HG03066 (cell line): ENCODE data around the gene PIK3CA.
"Not testable (repeated sequence)": the region's sequence is repeated elsewhere in the genome, so short reads cannot be mapped to it uniquely, and the experiment has no call there.

ENCODE experiments used
- ATAC-seq: cut with Tn5 transposase; IDR thresholded peaks from one replicate; pipeline ENCODE4 v1.9.1; 2021; ENCODE audit warnings: low read depth; ENCODE audit not compliant: unreplicated experiment

PIK3CA gene

GRCh38 chr3:179147873-179148615, at the start of gene PIK3CA:
PIK3CA (plus strand) TSS chr3:179148357; CDS start chr3:179198826, 50,469 bp downstream.
- peak; percentile 72 for ATAC-seq

- no peak for ATAC-seq
Measured at GRCh38 chr3:179098388-179099077, 49.6 kb upstream of the PIK3CA start.

DNA sequence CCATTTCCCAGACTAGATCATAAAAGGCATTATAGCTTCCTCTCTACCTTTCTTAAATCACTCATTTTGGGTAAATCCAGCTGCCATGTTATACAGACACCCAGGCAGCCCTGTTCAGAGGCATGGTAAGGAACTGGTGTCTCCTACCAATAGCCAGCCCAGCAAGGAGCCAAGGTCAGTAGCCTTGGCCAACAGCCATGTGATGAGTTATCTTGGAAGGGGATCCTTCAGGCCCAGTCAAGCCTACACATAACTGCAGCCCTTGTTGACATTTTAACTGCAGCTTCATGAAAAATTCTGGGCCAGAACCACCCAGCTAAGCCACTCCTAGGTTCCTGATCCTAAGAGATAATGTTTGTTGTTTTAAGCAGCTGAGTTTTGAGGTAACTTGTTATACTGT, 47.5 kb upstream of the PIK3CA start:
- ATAC-seq: no peak

- ATAC-seq: no peak
Measured at GRCh38 chr3:179105881-179106280, 42.3 kb upstream of the PIK3CA start.

- ATAC-seq: no peak
Measured at GRCh38 chr3:179107617-179108016, 40.5 kb upstream of the PIK3CA start.

- ATAC-seq: no peak
Measured at GRCh38 chr3:179108086-179108485, 40.1 kb upstream of the PIK3CA start.

DNA sequence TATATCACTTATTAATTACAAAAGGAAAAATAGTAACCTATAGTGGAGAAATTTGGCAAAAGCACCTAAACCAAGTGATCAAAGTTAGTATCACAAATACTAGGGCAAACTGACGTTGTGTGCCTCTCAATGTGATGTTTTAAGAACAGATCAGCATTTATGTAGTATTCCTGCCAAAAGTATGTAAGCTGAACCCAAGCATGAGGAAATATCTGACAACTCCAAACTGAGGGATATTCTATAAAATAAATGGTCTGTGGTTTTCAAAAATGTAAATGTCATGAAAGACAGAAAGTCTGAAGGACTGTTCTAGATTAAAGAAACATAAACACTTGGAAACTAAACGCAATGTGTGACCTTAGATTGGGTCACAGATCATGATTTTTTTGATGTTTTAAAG, 34.3 kb upstream of the PIK3CA start:
- ATAC-seq: no peak

- ATAC-seq: not testable (repeated sequence)
Measured at GRCh38 chr3:179115444-179115843, 32.7 kb upstream of the PIK3CA start.

DNA sequence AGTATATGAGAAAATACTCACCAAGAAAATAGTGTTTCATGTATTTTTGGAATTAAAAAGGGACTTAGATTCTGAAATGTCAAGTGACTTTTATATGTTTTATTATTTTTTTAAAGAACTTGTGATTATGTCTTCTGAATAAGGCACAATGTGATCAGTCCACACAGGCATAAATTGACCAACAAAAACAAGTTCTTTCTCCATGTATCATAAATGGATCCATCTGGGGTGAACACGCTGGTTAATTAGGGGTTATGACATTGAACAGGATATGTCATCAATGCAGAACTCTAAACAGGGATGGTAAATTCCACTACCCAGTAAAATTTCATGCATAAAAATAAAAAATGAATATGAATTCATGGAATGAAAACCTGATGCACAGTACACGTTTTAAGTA, 31.3 kb upstream of the PIK3CA start:
- ATAC-seq: no peak

DNA sequence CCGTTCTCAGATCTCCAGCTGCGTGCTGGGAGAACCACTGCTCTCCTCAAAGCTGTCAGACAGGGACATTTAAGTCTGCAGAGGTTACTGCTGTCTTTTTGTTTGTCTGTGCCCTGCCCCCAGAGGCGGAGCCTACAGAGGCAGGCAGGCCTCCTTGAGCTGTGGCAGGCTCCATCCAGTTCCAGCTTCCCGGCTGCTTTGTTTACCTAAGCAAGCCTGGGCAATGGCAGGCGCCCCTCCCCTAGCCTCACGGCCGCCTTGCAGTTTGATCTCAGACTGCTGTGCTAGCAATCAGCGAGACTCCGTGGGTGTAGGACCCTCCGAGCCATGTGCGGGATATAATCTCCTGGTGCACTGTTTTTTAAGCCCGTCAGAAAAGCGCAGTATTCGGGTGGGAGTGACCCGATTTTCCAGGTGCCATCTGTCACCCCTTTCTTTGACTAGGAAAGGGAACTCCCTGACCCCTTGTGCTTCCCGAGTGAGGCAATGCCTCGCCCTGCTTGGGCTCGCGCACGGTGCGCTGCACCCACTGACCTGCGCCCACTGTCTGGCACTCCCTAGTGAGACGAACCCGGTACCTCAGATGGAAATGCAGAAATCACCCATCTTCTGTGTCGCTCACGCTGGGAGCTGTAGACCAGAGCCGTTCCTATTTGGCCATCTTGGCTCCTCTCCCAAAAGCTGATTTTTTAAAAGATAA, 15.8 kb upstream of the PIK3CA start:
- not testable (repeated sequence) for ATAC-seq

DNA sequence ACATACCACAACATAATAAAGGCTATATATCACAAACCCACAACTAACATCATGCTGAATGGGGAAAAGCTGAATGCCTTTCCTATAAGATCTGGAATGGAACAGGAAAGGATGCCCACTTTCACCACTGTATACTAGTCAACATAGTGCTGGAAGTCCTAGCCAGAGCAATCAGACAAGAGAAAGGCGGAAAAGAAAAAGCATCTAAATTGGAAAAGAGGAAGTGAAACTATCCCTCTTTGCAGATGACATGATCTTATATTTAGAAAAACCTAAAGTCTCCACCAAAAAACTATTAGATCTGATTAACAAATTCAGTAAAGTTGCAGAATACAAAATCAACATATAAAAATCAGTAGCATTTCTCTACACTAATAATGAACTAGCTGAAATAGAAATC, 14.6 kb upstream of the PIK3CA start:
- no peak for ATAC-seq

GRCh38 chr3:179136195-179136594, 12.0 kb upstream of the PIK3CA start:
- no peak for ATAC-seq

DNA sequence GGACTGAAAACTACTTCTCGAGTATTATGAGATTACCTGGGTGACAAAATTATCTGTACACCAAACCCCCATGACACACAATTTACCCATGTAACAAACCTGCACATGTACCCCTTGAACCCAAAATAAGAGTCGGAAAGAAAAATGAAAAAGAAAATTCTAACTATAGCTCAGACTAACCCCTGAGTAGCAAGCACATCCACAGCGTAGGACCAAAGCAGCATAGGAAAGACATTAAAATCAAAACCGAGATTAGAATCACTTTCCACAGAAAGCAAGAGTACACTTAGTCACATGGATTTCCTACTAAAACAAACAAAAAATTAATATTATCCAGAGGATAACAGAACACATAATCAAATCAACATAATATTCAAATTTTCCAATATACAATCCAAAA, 6.3 kb upstream of the PIK3CA start:
- no peak for ATAC-seq

DNA sequence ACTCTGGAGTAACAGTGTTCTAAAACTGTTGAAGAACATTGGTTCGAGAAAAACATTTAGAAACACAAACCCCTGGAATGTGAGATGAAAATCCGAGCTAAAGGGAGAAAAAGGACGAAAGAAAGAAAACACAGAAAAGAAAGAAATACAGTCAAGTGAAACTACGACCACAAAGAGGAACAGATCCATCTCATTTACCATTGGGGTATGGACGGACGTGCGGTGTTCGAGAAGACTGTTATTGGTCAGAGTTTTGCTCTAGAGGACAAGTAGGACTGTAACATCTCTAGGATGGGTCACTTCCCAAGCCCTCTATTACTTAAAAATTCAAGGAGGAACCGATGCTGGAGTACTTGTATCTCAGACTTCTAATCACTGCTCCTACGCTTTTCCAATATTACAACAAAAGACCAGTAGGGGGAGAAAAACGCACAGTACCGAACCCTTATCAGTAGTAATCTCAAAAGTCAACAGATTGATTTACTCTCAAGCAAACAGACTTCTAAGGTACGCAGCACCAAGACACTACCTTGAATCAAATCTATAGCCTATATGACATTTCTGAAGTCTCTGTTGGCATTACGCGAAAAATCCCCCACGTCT, 1.1 kb upstream of the PIK3CA start:
- peak; percentile 26 for ATAC-seq

- ATAC-seq: peak; percentile 30
Measured at GRCh38 chr3:179147514-179147872, 664 bp upstream of the PIK3CA start.

DNA sequence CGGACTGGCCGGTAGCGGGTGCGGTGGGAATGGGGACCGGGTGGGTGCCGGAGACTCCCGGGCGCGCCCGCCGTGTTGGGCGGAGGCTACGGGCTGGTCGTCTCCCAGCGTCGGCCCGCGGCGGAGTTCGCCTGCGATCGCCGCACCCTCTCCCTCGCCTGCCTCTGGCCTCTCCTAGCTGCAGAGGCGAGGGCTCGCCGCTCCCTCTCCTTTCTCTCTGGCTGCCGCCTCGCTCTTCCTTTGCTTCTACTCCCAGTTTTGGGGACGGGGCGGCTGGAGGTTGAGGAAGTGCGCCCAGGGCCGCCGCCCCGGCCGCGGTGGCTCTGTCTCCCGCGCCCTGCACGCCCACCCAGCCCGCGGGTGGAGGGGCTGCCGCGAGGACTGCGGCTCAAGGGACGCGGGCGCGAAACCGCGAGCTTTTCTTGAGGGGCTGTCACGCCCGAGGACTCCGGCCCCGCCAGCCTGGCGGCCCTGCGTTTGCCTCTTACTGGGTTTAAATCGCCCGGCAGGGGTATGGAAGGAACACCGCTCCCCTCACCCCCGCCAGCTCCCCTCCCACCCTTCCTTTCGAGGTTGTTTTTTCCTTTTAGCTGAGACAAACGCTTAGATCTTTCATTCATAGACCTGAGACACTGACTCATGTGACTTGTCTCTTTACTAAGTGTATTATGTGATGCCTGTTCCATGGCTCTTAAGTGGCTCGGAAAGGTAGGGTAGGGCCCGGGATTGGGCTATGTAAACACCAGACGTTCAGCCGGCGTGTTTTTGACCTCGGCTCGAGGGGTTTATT, 654 bp downstream of the PIK3CA start:
- ATAC-seq: peak; percentile 23

DNA sequence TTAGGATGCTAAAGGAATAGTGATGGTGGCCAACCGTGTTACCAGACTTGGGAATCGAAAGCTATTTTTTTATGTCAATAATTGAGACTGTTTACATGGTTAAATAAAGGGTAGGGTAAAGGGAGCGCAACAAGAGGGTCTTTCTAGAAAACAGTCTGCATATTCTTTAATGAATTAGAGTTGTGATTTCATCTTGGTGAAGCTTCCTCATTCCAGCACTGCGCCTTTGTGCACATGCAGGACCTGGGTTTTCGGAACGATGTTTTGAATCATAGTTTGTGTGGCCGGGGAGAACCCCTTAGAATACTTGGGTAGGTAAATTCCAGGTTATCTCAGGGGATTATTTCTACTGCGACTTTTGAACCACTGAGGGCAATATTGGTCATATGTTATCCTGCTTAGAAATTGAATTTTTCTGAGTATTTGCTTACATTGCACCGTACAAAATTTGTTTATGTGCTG, 1.3 kb downstream of the PIK3CA start:
- no peak for ATAC-seq

DNA sequence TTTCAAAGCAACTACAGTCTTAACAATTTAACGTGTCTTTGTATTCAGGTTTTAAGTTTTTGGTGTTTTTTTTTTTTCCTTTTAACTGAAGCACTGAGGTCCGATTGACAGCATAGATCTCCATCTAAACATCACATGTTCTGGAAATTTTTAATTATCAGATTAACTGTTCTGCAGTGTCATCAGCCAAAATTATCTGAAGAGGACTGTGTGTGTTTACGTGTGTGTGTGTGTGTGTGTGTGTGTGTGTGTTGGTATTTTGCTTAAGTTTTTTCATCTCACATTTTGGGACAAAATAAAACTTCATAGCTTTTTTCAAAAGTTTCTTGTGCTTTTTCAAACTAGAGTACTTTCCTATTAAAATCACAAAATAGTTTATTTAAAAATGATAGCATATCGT, 1.8 kb downstream of the PIK3CA start:
- no peak for ATAC-seq

DNA sequence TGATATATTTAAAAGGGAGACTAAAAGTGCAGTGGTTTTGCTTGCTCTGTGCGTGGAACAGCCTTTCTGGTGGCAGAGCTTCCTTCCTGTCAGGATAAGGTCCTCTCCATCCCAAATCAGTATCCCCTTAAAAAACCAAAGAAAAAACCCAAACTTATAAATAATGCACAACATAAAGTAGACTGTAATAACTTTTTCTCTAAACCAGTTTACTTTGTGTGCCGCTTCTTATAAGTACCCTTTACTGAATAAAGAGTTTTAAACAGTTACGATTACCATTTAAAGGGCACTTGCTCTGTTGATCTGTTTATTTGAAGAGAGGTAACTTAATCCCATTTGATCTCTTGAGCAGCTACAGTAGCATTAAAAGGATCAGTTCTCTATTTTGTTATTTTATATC, 2.5 kb downstream of the PIK3CA start:
- ATAC-seq: no peak

- ATAC-seq: no peak
Measured at GRCh38 chr3:179151474-179151873, 3.3 kb downstream of the PIK3CA start.
